Osteocyte (in vitro differentiated cells): ENCODE measurements around the gene ARID3B. TPM values are rescaled to one million over a fixed set of nuclear protein-coding genes. Genes with fewer than 3 reads are reported as not detected.

Source experiments
- DNase-seq: peaks from one replicate; pipeline ENCODE4 v3.0.0; 2021; ENCODE audit warnings: mixed read lengths; ENCODE audit not compliant: unreplicated experiment; ENCODE audit errors: extremely low spot score
- H3K27ac Mint-ChIP-seq: one replicate; pipeline ENCODE4 v1.8.0; 2021; ENCODE audit warnings: mild to moderate bottlenecking, mixed read lengths; ENCODE audit not compliant: unreplicated experiment
- H3K27me3 Mint-ChIP-seq: one replicate; pipeline ENCODE4 v1.8.0; 2021; ENCODE audit warnings: mixed read lengths; ENCODE audit not compliant: unreplicated experiment
- H3K36me3 Mint-ChIP-seq: one replicate; pipeline ENCODE4 v1.8.0; 2021; ENCODE audit warnings: mixed read lengths; ENCODE audit not compliant: unreplicated experiment
- H3K4me1 Mint-ChIP-seq: one replicate; pipeline ENCODE4 v1.8.0; 2021; ENCODE audit warnings: mixed read lengths; ENCODE audit not compliant: unreplicated experiment
- H3K4me3 Mint-ChIP-seq: one replicate; pipeline ENCODE4 v1.8.0; 2021; ENCODE audit warnings: mild to moderate bottlenecking, moderate library complexity, mixed read lengths; ENCODE audit not compliant: unreplicated experiment
- H3K9me3 Mint-ChIP-seq: one replicate; pipeline ENCODE4 v1.8.0; 2021; ENCODE audit warnings: mixed read lengths; ENCODE audit not compliant: unreplicated experiment
- total RNA-seq: library from RNA; stranded (reverse); gene quantifications from 2 replicates; pipeline ENCODE4 v1.2.1, GENCODE V29; 2021
- TF ChIP-seq, protein P1 (sequence below): fragments of 200-600 bp; sonication (generic); IDR thresholded peaks from 2 replicates; pipeline ENCODE4 v1.5.0; 2021; ENCODE audit warnings: antibody characterized with exemption, mild to moderate bottlenecking, moderate library complexity

ARID3B gene
- total RNA-seq, 1 donor from 2014 or later, result 2.8 TPM

DNA sequence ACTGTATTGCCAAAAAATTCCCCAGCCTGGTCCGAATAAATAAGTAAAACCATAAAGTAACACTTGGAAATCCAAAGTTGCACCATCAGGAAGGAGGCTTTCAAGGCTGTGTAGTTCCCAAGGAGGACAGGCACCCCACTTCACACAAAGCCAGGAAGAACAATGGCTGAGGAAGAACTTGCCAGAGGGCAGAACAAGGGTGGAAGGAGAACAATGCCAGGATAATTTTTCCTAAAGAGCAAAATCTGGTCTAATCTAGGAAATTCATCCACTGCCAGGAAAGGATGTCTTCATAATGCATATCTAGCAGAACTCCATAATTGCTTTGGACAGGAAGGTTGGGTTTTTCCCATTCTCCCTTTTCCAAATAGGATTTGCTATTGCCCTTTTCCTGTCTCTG, 15.7 kb upstream of the ARID3B start:
- peaks cover 2% of the 10 kb centered on the region for H3K27me3 Mint-ChIP-seq
- no peak for DNase-seq
- H3K36me3 Mint-ChIP-seq, result no peaks in the 10 kb centered on the region
- TF ChIP-seq, protein P1, sequence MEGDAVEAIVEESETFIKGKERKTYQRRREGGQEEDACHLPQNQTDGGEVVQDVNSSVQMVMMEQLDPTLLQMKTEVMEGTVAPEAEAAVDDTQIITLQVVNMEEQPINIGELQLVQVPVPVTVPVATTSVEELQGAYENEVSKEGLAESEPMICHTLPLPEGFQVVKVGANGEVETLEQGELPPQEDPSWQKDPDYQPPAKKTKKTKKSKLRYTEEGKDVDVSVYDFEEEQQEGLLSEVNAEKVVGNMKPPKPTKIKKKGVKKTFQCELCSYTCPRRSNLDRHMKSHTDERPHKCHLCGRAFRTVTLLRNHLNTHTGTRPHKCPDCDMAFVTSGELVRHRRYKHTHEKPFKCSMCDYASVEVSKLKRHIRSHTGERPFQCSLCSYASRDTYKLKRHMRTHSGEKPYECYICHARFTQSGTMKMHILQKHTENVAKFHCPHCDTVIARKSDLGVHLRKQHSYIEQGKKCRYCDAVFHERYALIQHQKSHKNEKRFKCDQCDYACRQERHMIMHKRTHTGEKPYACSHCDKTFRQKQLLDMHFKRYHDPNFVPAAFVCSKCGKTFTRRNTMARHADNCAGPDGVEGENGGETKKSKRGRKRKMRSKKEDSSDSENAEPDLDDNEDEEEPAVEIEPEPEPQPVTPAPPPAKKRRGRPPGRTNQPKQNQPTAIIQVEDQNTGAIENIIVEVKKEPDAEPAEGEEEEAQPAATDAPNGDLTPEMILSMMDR, result no peak
- H3K4me1 Mint-ChIP-seq, result peaks cover 11% of the 10 kb centered on the region
- no peak overlapping the region for H3K4me3 Mint-ChIP-seq
- no peak overlapping the region for H3K27ac Mint-ChIP-seq
- no peaks in the 10 kb centered on the region for H3K9me3 Mint-ChIP-seq

DNA sequence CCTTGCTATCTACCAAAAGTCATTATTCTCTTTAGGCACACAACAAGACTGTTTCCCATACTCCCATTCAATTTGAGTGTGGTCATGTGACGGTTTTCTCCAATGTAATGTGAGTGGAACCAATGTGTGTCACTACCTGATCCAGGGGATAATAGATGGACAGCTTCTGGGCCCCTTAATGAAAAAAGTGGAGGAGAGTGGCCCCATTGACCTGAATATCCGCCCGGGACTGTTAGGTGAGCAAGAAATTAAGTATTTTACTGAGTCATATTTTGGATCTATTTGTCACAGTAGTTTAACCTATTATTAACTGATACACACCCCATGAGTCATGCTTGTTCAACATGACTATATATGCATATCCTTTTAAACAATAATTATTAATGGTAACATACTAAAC, 15.1 kb upstream of the ARID3B start:
- Mint-ChIP-seq H3K36me3 (no peaks in the 10 kb centered on the region), H3K27ac (no peak overlapping the region), H3K27me3 (peaks cover 2% of the 10 kb centered on the region), H3K4me3 (no peak overlapping the region), H3K9me3 (no peaks in the 10 kb centered on the region), H3K4me1 (peaks cover 16% of the 10 kb centered on the region)
- no peak for DNase-seq
- TF ChIP-seq, protein P1, result no peak

DNA sequence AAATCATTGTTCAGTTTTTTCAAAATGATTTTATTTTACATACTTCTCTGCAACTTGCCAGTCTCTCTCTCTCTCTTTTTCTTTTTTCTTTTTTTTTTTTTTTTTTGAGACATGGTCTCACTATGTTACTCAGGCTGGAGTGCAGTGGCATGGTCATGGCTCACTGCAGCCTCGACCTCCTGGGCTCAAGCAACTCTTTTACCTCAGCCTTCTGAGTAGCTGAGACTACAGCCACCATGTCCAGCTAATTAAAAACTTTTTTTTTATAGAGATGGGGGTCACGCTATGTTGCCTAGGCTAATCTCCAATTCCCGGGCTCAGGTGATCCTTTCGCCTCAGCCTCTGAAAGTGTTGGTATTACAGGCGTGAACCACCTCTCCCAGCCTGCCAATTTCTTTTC, 12.1 kb upstream of the ARID3B start:
- no peak overlapping the region for H3K4me3 Mint-ChIP-seq
- H3K36me3 Mint-ChIP-seq, result no peaks in the 10 kb centered on the region
- H3K4me1 Mint-ChIP-seq, result peaks cover 25% of the 10 kb centered on the region
- H3K27me3 Mint-ChIP-seq, result no peaks in the 10 kb centered on the region
- no peak for DNase-seq
- H3K27ac Mint-ChIP-seq, result no peak overlapping the region
- no peaks in the 10 kb centered on the region for H3K9me3 Mint-ChIP-seq
- TF ChIP-seq, protein P1, result no peak

DNA sequence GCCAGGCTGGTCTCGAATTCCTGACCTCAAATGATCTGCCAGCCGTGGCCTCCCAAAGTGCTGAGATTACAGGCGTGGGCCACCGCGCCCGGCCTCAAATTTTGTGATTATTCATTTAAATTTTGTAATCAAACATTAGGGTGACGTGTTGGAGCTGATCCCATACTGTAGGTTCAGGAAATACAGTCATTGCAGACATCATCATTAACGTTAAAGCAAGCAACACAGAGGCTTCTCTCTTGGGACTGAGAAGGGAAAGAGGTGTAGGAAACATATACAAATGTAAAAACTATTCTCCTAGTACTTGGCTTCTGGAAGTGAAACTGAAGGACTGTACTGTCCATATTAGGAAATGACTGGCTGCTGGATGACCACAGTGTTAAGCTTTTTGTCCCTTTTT, 11.1 kb upstream of the ARID3B start:
- no peak overlapping the region for H3K27ac Mint-ChIP-seq
- peaks cover 25% of the 10 kb centered on the region for H3K4me1 Mint-ChIP-seq
- DNase-seq, result no peak

DNA sequence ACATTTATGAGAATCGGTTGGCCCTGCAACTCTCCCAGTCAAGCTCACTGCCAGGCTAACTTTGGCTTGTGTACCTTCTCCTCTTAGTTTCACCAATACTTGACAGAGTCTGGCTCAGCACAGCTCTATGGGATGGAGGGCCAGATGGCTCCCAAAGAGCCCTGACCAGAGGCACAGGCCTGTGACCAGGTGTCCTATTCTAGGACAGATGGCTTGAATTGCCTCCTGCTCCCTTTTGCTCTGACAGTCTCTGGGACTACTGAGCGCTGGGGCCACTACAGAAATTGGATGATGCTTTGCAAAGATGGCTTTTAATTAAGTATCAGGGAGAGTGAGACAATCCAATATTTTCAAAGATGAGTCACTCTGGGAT, 10.3 kb upstream of the ARID3B start:
- no peak overlapping the region for H3K4me3 Mint-ChIP-seq
- H3K9me3 Mint-ChIP-seq, result no peaks in the 10 kb centered on the region
- H3K27me3 Mint-ChIP-seq, result no peaks in the 10 kb centered on the region
- no peak overlapping the region for H3K27ac Mint-ChIP-seq
- TF ChIP-seq, protein P1, result no peak
- H3K36me3 Mint-ChIP-seq, result no peaks in the 10 kb centered on the region
- no peak for DNase-seq
- peaks cover 24% of the 10 kb centered on the region for H3K4me1 Mint-ChIP-seq

More for the DNA sequence above, 11.1 kb upstream of the ARID3B start:
- Mint-ChIP-seq H3K9me3 (no peaks in the 10 kb centered on the region), H3K36me3 (no peaks in the 10 kb centered on the region), H3K4me3 (no peak overlapping the region), H3K27me3 (no peaks in the 10 kb centered on the region)
- TF ChIP-seq, protein P1, result no peak
